8988T (cell line): ENCODE results near the gene CNTF.
A peak's percentile ranks its signal among the peaks of the same experiment; 100 is the strongest.

Experiments
- DNase-seq: peaks from one replicate; pipeline ENCODE4 v3.0.0; 2011

The CNTF gene

GRCh38 chr11:58647866-58648265 lies 25.4 kb downstream of the CNTF start:
- no peak for DNase-seq

DNA sequence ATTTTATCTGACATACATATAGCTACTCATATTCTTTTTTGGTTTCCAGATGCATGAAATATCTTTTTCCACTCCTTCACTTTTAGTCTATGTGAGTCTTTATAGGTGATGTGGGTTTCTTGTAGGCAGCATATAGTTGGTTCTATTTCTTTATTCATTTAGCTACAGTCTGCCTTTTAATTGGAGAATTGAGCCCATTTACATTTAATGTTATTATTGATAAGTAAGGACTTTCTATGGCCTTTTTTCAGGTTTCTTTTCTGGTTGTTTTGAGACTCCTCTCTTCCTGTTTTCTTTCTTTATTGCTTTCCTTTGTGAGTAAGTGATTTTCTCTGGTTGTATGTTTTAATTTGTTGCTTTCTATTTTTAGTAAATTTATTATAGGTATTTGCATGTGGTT lies 27.2 kb downstream of the CNTF start:
- no peak for DNase-seq

DNA sequence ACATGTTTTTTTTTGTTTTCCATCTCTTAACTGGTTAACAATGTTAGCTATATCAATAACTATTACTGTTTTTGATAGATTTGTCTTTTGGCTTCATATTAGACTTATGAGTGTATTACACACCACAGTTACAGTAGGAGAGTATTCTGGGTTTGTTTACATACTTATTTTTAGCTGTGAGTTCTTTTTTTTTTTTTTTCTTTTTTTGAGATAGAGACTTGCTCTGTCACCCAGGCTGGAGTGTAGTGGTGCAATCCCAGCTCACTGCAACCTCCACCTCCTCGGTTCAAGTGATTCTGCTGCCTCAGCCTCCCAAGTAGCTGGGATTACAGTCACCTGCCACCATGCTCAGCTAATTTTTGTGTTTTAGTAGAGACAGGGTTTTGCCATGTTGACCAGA lies 28.0 kb downstream of the CNTF start:
- DNase-seq, result no peak

GRCh38 chr11:58652726-58653280 lies 30.3 kb downstream of the CNTF start:
- DNase-seq, result no peak

DNA sequence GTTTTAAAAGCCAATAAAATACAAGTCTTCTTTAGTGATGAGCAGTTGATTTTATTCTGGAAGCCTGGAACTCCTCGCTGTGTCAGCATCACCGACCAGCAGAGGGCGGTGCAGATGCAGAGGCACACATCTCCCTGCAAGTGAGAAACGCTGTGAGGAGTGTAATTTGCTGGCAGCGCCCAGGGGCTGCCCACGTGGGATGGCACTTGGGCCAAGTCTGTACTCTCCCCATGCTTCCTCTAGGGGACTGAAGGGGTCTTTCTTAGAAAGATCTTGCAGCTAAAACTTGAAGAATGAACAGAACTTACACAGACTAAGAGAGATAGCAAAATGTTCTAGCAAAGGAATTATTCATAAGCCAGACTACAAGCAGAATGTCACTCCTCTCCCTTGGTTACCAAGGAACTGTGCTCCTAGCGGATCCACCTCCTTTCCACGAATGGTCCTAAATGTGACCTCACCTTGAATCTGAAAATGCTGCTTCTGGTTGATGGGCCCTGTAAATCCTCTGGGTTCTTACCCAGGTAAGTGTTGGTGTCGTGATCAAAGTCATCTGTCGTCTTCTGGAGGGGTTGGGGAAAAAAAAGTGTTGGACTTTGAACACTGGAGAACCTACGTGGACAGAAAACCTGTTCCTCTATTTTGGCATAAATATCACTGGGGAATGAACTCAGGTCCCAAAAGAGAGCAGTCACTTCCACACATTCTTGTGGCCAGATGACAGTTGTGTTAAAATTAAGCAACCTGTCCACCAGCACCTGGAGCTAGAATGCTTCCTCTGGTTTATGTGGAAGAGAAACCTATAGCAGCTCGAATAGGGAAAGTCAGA lies 31.8 kb downstream of the CNTF start:
- DNase-seq, result peak; percentile 37

GRCh38 chr11:58654908-58655296 lies 32.4 kb downstream of the CNTF start:
- DNase-seq, result no peak

GRCh38 chr11:58656348-58656747 lies 33.9 kb downstream of the CNTF start:
- no peak for DNase-seq

GRCh38 chr11:58658623-58659022 lies 36.2 kb downstream of the CNTF start:
- DNase-seq, result no peak

DNA sequence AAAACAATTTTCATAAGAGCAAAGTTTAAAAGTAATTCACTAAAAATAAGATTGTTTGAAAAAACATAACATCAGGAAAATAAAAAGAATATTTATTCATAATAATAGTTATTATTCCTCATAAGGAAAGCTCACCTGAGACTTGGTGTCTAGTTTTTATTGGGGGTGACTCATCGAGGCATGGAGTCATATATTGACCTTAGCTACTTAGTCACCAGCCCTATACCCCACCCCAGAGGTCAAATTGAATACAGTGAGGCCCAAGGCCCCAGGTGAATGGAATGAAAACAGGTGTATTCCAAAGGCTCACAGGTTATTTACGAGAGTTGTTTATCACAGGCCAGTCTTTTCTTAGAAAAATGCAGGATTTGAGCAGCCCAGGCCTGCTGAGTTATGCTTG lies 36.9 kb downstream of the CNTF start:
- no peak for DNase-seq

DNA sequence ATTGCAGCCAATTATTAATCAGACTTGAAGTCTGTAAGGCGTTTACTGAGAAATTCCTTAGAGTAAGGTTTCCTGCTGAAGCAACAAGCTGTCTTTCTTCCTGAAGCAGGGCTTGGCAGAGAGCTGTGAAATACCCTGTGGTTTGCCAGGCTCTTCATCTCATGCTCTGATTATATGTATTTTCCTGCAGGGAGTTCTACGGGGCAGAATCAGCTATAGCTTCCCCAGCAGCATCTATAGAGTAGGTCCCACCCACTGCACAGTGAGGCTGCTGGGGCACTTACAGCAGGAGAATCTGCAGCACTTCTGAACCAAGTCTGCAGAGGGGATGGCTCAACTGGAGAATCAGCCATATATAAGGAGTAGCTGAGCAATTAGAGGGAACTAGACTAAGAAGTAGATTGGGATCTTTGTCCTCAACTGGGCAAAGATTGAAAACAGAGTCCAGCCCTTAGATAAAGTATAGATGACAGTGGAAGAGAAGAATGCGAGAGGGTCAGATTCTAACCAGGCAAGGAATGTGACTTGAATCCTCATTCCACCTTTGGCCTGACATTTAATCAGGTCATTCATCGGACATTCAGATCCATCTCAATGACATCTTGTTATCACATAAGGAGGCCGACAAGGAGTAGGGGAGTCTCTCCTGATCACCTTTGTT lies 37.6 kb downstream of the CNTF start:
- DNase-seq, result no peak

DNA sequence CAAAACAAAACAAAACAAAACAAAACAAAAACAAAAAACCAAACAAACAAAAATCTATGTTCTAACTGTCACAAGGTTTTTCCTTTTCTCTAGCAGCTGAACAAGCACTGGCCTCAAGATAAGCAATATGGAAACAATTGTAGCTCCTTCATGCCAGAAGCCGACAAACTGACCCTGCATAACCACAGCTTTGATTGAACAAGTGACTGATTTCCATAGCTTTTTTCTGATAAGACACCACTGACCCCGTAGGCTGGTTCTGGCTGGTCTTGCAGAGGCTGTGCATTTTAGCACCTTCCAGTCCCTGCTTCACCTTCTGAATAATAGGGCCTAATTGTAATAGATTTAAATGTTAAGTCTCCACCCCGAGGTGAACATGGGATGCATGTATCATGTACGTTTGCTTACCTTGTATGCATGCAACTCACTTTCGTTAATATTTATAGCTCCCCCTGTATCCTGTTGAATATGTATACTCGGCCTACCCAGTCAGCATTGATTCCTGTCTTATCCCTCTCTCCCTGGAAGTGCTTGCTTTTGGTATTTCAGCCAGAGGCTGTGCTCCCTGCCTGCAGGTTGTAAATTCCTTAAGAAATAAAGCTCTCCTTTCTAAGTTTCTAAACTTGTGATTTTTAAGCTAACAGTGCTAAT lies 49.6 kb downstream of the CNTF start:
- no peak for DNase-seq

DNA sequence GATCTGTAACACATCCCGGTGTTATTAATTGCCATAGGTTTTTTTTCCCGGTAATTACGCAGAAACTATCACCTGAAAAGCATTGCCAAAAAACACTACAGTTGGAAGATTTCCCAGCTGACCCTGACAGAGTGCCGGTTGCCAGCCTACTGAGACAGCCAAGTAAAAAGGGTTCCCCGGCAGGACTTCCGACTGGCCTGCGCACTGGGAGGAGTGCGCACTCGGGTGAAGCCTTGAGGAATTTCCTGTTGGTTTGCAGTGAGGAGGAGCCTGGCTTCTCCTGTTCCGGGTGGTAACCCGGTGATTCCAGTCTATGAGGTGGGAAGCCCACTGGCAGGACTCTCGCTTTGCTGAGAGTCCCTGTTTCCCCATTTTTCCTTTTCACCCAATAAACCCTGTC lies 52.1 kb downstream of the CNTF start:
- DNase-seq, result no peak
